H9 (cell line): Measurements from ENCODE around the gene GMCL1. TPM values are rescaled to one million over a fixed set of nuclear protein-coding genes. Genes with fewer than 3 reads are reported as not detected.

Experiments used
- DNase-seq: peaks from one replicate; pipeline ENCODE4 v3.0.0-alpha.2; 2017
- H2AFZ ChIP-seq: one replicate; pipeline ENCODE4 v1.6.1; 2013; ENCODE audit warnings: mild to moderate bottlenecking, low read length, control low read depth, moderate library complexity
- H2AK5ac ChIP-seq: 2 replicates; pipeline ENCODE4 v1.6.1; 2013; ENCODE audit warnings: low read length, control low read depth, mixed read lengths; ENCODE audit not compliant: insufficient read length
- H2BK120ac ChIP-seq: one replicate; pipeline ENCODE4 v1.6.1; 2013; ENCODE audit warnings: low read depth, mild to moderate bottlenecking, low read length, control low read depth, inconsistent platforms; ENCODE audit not compliant: poor library complexity, severe bottlenecking
- H2BK12ac ChIP-seq: 2 replicates; pipeline ENCODE4 v1.6.1; 2013; ENCODE audit warnings: low read length, control low read depth, mixed read lengths, low read depth; ENCODE audit not compliant: insufficient read length
- H2BK15ac ChIP-seq: 2 replicates; pipeline ENCODE4 v1.6.1; 2013; ENCODE audit warnings: low read depth, low read length, control low read depth
- H2BK20ac ChIP-seq: one replicate; pipeline ENCODE4 v1.6.1; 2013; ENCODE audit warnings: low read depth, mild to moderate bottlenecking, low read length, control low read depth, inconsistent platforms; ENCODE audit not compliant: poor library complexity, severe bottlenecking
- H2BK5ac ChIP-seq: 2 replicates; pipeline ENCODE4 v1.6.1; 2013; ENCODE audit warnings: low read length, control low read depth, mixed read lengths; ENCODE audit not compliant: insufficient read length
- H3K14ac ChIP-seq: 2 replicates; pipeline ENCODE4 v1.6.1; 2013; ENCODE audit warnings: low read length, control low read depth; ENCODE audit not compliant: insufficient read depth
- H3K18ac ChIP-seq: 2 replicates; pipeline ENCODE4 v1.6.1; 2013; ENCODE audit warnings: low read depth, mild to moderate bottlenecking, mixed read lengths, low read length, control low read depth; ENCODE audit not compliant: insufficient read length
- H3K23ac ChIP-seq: 2 replicates; pipeline ENCODE4 v1.6.1; 2013; ENCODE audit warnings: low read length, control low read depth, mixed read lengths, low read depth; ENCODE audit not compliant: insufficient read length
- H3K23me2 ChIP-seq: 2 replicates; pipeline ENCODE4 v1.6.1; 2013; ENCODE audit warnings: low read depth, mild to moderate bottlenecking, mixed read lengths, low read length, control low read depth; ENCODE audit not compliant: insufficient read length, poor library complexity, severe bottlenecking
- H3K27ac ChIP-seq: 2 replicates; pipeline ENCODE4 v1.5.1; 2013; ENCODE audit warnings: low read length, control low read depth, mixed read lengths, low read depth; ENCODE audit not compliant: insufficient read length
- H3K27me3 ChIP-seq: 2 replicates; pipeline ENCODE4 v1.6.1; 2013; ENCODE audit warnings: low read length, control low read depth, inconsistent platforms; ENCODE audit not compliant: insufficient read depth
- H3K4ac ChIP-seq: 2 replicates; pipeline ENCODE4 v1.6.1; 2013; ENCODE audit warnings: low read depth, mild to moderate bottlenecking, control low read depth, inconsistent platforms, low read length, moderate library complexity
- H3K4me1 ChIP-seq: 2 replicates; pipeline ENCODE4 v1.6.1; 2013; ENCODE audit warnings: low read length, control low read depth, inconsistent platforms; ENCODE audit not compliant: insufficient read depth
- H3K4me2 ChIP-seq: 2 replicates; pipeline ENCODE4 v1.6.1; 2013; ENCODE audit warnings: low read length, control low read depth, mixed read lengths; ENCODE audit not compliant: insufficient read length, insufficient read depth
- H3K56ac ChIP-seq: 2 replicates; pipeline ENCODE4 v1.6.1; 2013; ENCODE audit warnings: low read depth, mild to moderate bottlenecking, mixed read lengths, low read length, control low read depth; ENCODE audit not compliant: insufficient read length
- H3K79me1 ChIP-seq: 2 replicates; pipeline ENCODE4 v1.6.1; 2013; ENCODE audit warnings: low read depth, mild to moderate bottlenecking, moderate library complexity, low read length, control low read depth, inconsistent platforms; ENCODE audit not compliant: insufficient read depth, poor library complexity, severe bottlenecking
- H3K79me2 ChIP-seq: 2 replicates; pipeline ENCODE4 v1.6.1; 2013; ENCODE audit warnings: low read length, control low read depth, inconsistent platforms; ENCODE audit not compliant: insufficient read depth
- H3K9ac ChIP-seq: 2 replicates; pipeline ENCODE4 v1.6.1; 2013; ENCODE audit warnings: low read length, control low read depth, mixed read lengths; ENCODE audit not compliant: insufficient read length; ENCODE audit errors: extremely low read depth
- H3K9me3 ChIP-seq: one replicate; pipeline ENCODE4 v1.6.1; 2013; ENCODE audit warnings: low read depth, low read length, inconsistent platforms; ENCODE audit not compliant: control insufficient read depth
- H3T11ph ChIP-seq: one replicate; pipeline ENCODE4 v1.6.1; 2013; ENCODE audit warnings: mild to moderate bottlenecking, low read length, control low read depth, inconsistent platforms
- H4K20me1 ChIP-seq: one replicate; pipeline ENCODE4 v1.6.1; 2013; ENCODE audit not compliant: control insufficient read depth, insufficient read length, insufficient read depth
- H4K5ac ChIP-seq: 2 replicates; pipeline ENCODE4 v1.6.1; 2013; ENCODE audit warnings: low read depth, mild to moderate bottlenecking, mixed read lengths, low read length, control low read depth; ENCODE audit not compliant: insufficient read length
- H4K8ac ChIP-seq: replicated peaks from 2 replicates; pipeline ENCODE4 v1.6.1; 2013; ENCODE audit warnings: low read length, control low read depth, mixed read lengths, low read depth; ENCODE audit not compliant: insufficient read length
- H4K91ac ChIP-seq: 2 replicates; pipeline ENCODE4 v1.6.1; 2013; ENCODE audit warnings: low read depth, mild to moderate bottlenecking, moderate library complexity, mixed read lengths, low read length, control low read depth; ENCODE audit not compliant: insufficient read length
- H3K27ac Mint-ChIP-seq, 3 experiments: 2 replicates in 2 of 3; 3 replicates in 1 of 3; pipeline ENCODE4 v1.8.0; 2020 to 2021; ENCODE audit warnings: mixed read lengths in 3 of 3, mild to moderate bottlenecking in 1 of 3, moderate library complexity in 1 of 3
- H3K27me3 Mint-ChIP-seq: 2 replicates; pipeline ENCODE4 v1.8.0; 2021; ENCODE audit warnings: low read depth, mild to moderate bottlenecking, moderate library complexity, mixed read lengths
- H3K36me3 Mint-ChIP-seq, 3 experiments: 2 replicates in 2 of 3; 3 replicates in 1 of 3; pipeline ENCODE4 v1.8.0; 2020 to 2021; ENCODE audit warnings: low read depth in 3 of 3, mixed read lengths in 3 of 3; ENCODE audit not compliant: insufficient read depth in 1 of 3
- H3K4me1 Mint-ChIP-seq, 2 experiments: 2 replicates each; pipeline ENCODE4 v1.8.0; 2020; ENCODE audit warnings: mixed read lengths in 2 of 2
- H3K4me3 Mint-ChIP-seq, 2 experiments: 2 replicates in 1 of 2; 3 replicates in 1 of 2; pipeline ENCODE4 v1.8.0; 2020 to 2021; ENCODE audit warnings: mild to moderate bottlenecking in 2 of 2, mixed read lengths in 2 of 2, moderate library complexity in 1 of 2
- H3K9me3 Mint-ChIP-seq, 2 experiments: 2 replicates in 1 of 2; 3 replicates in 1 of 2; pipeline ENCODE4 v1.8.0; 2020; ENCODE audit warnings: mild to moderate bottlenecking in 2 of 2, mixed read lengths in 2 of 2, moderate library complexity in 1 of 2
- CTCF ChIP-seq: fragments of 200-600 bp; sonication (generic); conservative IDR thresholded peaks from 3 replicates; pipeline ENCODE4 v1.8.0; 2021; ENCODE audit warnings: antibody characterized with exemption, mild to moderate bottlenecking
- WGBS: extraction: QIAGEN DNeasy Blood & Tissue Kit; methylation state at CpG from one replicate; pipeline ENCODE4 v1.1.7; 2013; ENCODE audit warnings: missing lambda C conversion rate, low lambda C conversion rate, mixed read lengths; ENCODE audit not compliant: insufficient read length; ENCODE audit errors: extremely low coverage; 5-methylcytosine and 5-hydroxymethylcytosine counted together
- total RNA-seq: library from RNA; stranded (reverse); gene quantifications from 2 replicates; pipeline ENCODE4 v1.2.1, GENCODE V29; 2021

Gene GMCL1
- total RNA-seq, 1 experiment from 2014 or later, result 18.6 TPM

DNA sequence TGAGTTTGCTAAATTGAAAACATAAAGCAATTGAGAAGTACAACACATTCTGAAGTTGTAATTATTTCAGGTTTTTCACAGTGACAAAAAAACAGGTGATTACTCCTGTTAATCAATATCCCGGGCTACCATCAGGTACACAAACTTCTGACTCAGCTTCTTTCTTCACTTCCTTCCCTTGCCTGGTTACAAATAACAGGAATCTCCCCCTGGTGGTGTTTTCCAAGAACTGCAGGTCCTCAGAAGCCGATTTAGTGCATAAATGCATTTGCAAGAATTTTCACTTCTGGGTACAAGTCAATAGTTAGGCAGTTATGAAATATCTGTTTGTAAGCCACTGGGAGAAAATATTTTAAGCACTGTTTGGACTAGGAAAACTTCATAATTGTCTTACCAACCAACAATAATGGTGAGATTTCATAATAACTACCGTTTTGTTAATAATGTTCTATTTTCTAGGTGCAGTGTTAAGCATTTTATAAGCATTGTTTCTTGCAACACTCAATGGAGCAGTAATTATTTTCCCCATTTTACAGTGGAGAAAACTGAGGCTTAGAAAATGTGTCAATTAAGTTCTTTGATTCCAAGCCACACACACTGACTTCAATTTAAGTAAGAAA, 12.4 kb upstream of the GMCL1 start:
- Histone ChIP-seq H3K4ac (no peak overlapping the region), H2BK20ac (no peak overlapping the region), H2BK15ac (no peak overlapping the region), H3K4me2 (no peak overlapping the region), H3K79me1 (no peaks in the 10 kb centered on the region), H3K27ac (no peak overlapping the region), H3K56ac (no peak overlapping the region), H3K79me2 (no peaks in the 10 kb centered on the region), H4K20me1 (no peaks in the 10 kb centered on the region), H4K91ac (no peak overlapping the region), H3K9me3 (no peaks in the 10 kb centered on the region), H2BK5ac (no peak overlapping the region), H2AFZ (no peak overlapping the region), H3K27me3 (no peaks in the 10 kb centered on the region), H2AK5ac (no peak overlapping the region), H3K23me2 (no peaks in the 10 kb centered on the region), H3K23ac (no peak overlapping the region), H3K4me1 (no peaks in the 10 kb centered on the region), H3K9ac (no peak overlapping the region), H2BK12ac (no peak overlapping the region), H2BK120ac (no peak overlapping the region), H3T11ph (no peak overlapping the region), H3K18ac (no peak overlapping the region), H3K14ac (no peak overlapping the region), H4K8ac (no peak overlapping the region), H4K5ac (no peak overlapping the region)
- peaks cover 0 to 4% (median 2%) of the 10 kb centered on the region in 3 experiments; a peak in 3 of 7 replicates for H3K36me3 Mint-ChIP-seq
- H3K4me3 Mint-ChIP-seq, result no peak overlapping the region
- DNase-seq, result peak; percentile 73
- no CpG with 5 or more reads among the region's 3 CpGs for WGBS
- H3K9me3 Mint-ChIP-seq, result no peaks in the 10 kb centered on the region
- H3K27ac Mint-ChIP-seq, result no peak overlapping the region; a peak in 1 of 7 replicates
- peak; percentile 93 for TF ChIP-seq CTCF
- H3K4me1 Mint-ChIP-seq, result peaks cover 12 to 14% of the 10 kb centered on the region in 2 experiments
- no peaks in the 10 kb centered on the region for H3K27me3 Mint-ChIP-seq
